DND-41 (cell line): Measurements from ENCODE around the gene GPR89B.

Experiments
- ATAC-seq: fragments of 200-7000 bp; cut with Tn5 transposase; 3 replicates; pipeline ENCODE4 v1.9.1; 2021; ENCODE audit warnings: low read depth; ENCODE audit not compliant: insufficient read depth
- DNase-seq: peaks from one replicate; pipeline ENCODE4 v3.0.0-alpha.2; 2020
- H2AFZ ChIP-seq: 2 replicates; pipeline ENCODE4 v1.6.0; 2012; ENCODE audit warnings: low read depth, low read length
- H3K27ac ChIP-seq: 2 replicates; pipeline ENCODE4 v1.5.1; 2012; ENCODE audit warnings: low read length, inconsistent platforms
- H3K27me3 ChIP-seq: fragments of 200-600 bp; sonication (generic); 2 replicates; pipeline ENCODE4 v1.6.0; 2012; ENCODE audit warnings: low read length, mild to moderate bottlenecking, inconsistent platforms; ENCODE audit not compliant: insufficient read depth, poor library complexity
- H3K36me3 ChIP-seq: 2 replicates; pipeline ENCODE4 v1.5.1; 2012; ENCODE audit warnings: low read length, inconsistent platforms; ENCODE audit not compliant: insufficient read depth
- H3K4me1 ChIP-seq: 2 replicates; pipeline ENCODE4 v1.5.1; 2012; ENCODE audit warnings: mild to moderate bottlenecking, low read length; ENCODE audit not compliant: insufficient read depth
- H3K4me2 ChIP-seq: 2 replicates; pipeline ENCODE4 v1.6.0; 2012; ENCODE audit warnings: mild to moderate bottlenecking, moderate library complexity, low read length, inconsistent platforms; ENCODE audit not compliant: insufficient read depth
- H3K4me3 ChIP-seq, 2 experiments: fragments of 200-600 bp in 1 of 2; shearing (Covaris generic) in 1 of 2; 2 replicates each; pipeline ENCODE4 v1.5.1; 2012 to 2016; ENCODE audit warnings: inconsistent platforms in 2 of 2, low read length in 2 of 2, mild to moderate bottlenecking in 2 of 2, low read depth in 1 of 2, moderate library complexity in 1 of 2
- H3K79me2 ChIP-seq: 2 replicates; pipeline ENCODE4 v1.6.0; 2012; ENCODE audit warnings: low read length, inconsistent platforms; ENCODE audit not compliant: insufficient read depth
- H3K9ac ChIP-seq: 2 replicates; pipeline ENCODE4 v1.6.0; 2012; ENCODE audit warnings: low read depth, mild to moderate bottlenecking, inconsistent platforms, low read length, moderate library complexity
- H3K9me3 ChIP-seq: 2 replicates; pipeline ENCODE4 v1.5.1; 2012; ENCODE audit warnings: low read length, moderate library complexity, mild to moderate bottlenecking, inconsistent platforms; ENCODE audit not compliant: insufficient read depth, severe bottlenecking
- H4K20me1 ChIP-seq: 2 replicates; pipeline ENCODE4 v1.6.0; 2012; ENCODE audit warnings: low read length; ENCODE audit not compliant: insufficient read depth
- CTCF ChIP-seq: IDR thresholded peaks from 2 replicates; pipeline ENCODE4 v1.5.1; 2012; ENCODE audit warnings: borderline replicate concordance, low read length, moderate library complexity, mild to moderate bottlenecking; ENCODE audit not compliant: poor library complexity, severe bottlenecking; ENCODE audit errors: extremely low read depth
- EZH2 ChIP-seq: IDR thresholded peaks from 3 replicates; pipeline ENCODE4 v1.6.1; 2012; ENCODE audit warnings: borderline replicate concordance, low read depth, mild to moderate bottlenecking, moderate library complexity, low read length, inconsistent platforms; ENCODE audit not compliant: severe bottlenecking

Gene GPR89B

GRCh38 chr1:147897029-147897752, 31.0 kb upstream of the GPR89B start:
- Histone ChIP-seq H3K4me2 (no peak overlapping the region), H3K27me3 (peaks cover 12% of the 10 kb centered on the region), H3K4me3 (no peak overlapping the region), H3K9me3 (no peaks in the 10 kb centered on the region), H3K9ac (no peak overlapping the region), H4K20me1 (no peaks in the 10 kb centered on the region), H2AFZ (no peak overlapping the region), H3K4me1 (no peaks in the 10 kb centered on the region), H3K27ac (no peak overlapping the region), H3K36me3 (no peaks in the 10 kb centered on the region), H3K79me2 (no peaks in the 10 kb centered on the region)
- no peak for DNase-seq
- TF ChIP-seq EZH2: no peak
- TF ChIP-seq CTCF: no peak
- no peak for ATAC-seq

DNA sequence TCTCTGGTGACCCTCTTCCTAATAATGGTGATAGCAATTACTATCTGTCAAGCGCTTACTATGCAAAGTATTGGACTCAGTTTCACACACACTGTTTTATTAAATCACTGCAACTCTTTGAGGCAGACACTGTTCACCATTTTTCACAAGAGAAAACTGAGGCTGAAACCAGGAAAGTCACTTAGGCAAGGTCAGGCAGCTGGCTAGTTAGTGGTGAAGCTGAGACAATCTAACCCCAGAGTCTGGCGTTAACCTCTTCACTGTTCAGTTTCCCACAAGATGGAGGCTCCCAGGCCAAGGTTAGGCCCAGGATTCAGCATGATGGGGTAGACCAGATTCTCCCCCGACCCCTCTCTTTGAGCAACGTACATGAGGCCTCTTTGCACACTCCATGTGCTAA, 30.4 kb upstream of the GPR89B start:
- Histone ChIP-seq H3K4me2 (no peak overlapping the region), H3K27me3 (peaks cover 12% of the 10 kb centered on the region), H3K9me3 (no peaks in the 10 kb centered on the region), H3K9ac (no peak overlapping the region), H2AFZ (no peak overlapping the region), H3K4me1 (no peaks in the 10 kb centered on the region), H3K4me3 (no peak overlapping the region), H4K20me1 (no peaks in the 10 kb centered on the region), H3K79me2 (no peaks in the 10 kb centered on the region), H3K36me3 (no peaks in the 10 kb centered on the region), H3K27ac (no peak overlapping the region)
- DNase-seq (no peak), ATAC-seq (no peak)
- no peak for TF ChIP-seq CTCF
- TF ChIP-seq EZH2: no peak

GRCh38 chr1:147902253-147902845, 25.9 kb upstream of the GPR89B start, which contains the start of gene GJA8:
TSS of gene GJA8 (plus strand) at chr1:147902795. CDS start at chr1:147907956, 5,161 bp downstream.
- Histone ChIP-seq H4K20me1 (no peaks in the 10 kb centered on the region), H3K4me1 (no peaks in the 10 kb centered on the region), H2AFZ (no peak within 1 kb of the TSS), H3K9ac (no peak within 1 kb of the TSS), H3K4me2 (no peak within 1 kb of the TSS), H3K9me3 (no peaks in the 10 kb centered on the region), H3K36me3 (no peaks in the 10 kb centered on the region), H3K79me2 (no peaks in the 10 kb centered on the region), H3K4me3 (no peak within 1 kb of the TSS), H3K27ac (no peak within 1 kb of the TSS), H3K27me3 (peaks cover 14% of the 10 kb centered on the region)
- ATAC-seq (no peak), DNase-seq (no peak)
- TF ChIP-seq EZH2: no peak
- no peak for TF ChIP-seq CTCF
